Measurements from ENCODE around the gene METTL25B. TPM values are rescaled to one million over a fixed set of nuclear protein-coding genes. Genes with fewer than 3 reads are reported as not detected.

Gene METTL25B
- total and polyA plus RNA-seq, 9 donors = 13.9 to 24.7 (median 18.2) TPM

Other genes starting within 250 kb of the METTL25B start
- 16.8 TPM for gene MEF2D, start 227.7 kb upstream of the METTL25B start, total RNA-seq
- 10 to 100 TPM; 48.8 to 75.3 (median 60.8) TPM for gene MEF2D, start 227.7 kb upstream of the METTL25B start, polyA plus RNA-seq (ENCODE audit: insufficient read depth in 1 of 8, insufficient read length in 8 of 8, low replicate concordance in 1 of 8)
- 5.3 TPM for gene IQGAP3, start 155.9 kb upstream of the METTL25B start, total RNA-seq
- gene IQGAP3, start 155.9 kb upstream of the METTL25B start, polyA plus RNA-seq (ENCODE audit: insufficient read depth in 1 of 8, insufficient read length in 8 of 8, low replicate concordance in 1 of 8) = 10 to 100 TPM in 2 of 8 donors, 1 to 10 TPM in 6; 5.7 to 11.8 (median 8.7) TPM
- 0.09 TPM for gene TTC24, start 148.7 kb upstream of the METTL25B start, total RNA-seq
- gene TTC24, start 148.7 kb upstream of the METTL25B start, polyA plus RNA-seq (ENCODE audit: insufficient read depth in 1 of 8, insufficient read length in 8 of 8, low replicate concordance in 1 of 8) = under 1 TPM; 0.05 to 0.61 (median 0.20) TPM
- gene NAXE, start 136.7 kb upstream of the METTL25B start, total RNA-seq = 36.0 TPM
- 10 to 100 TPM; 24.9 to 33.9 (median 28.6) TPM for gene NAXE, start 136.7 kb upstream of the METTL25B start, polyA plus RNA-seq (ENCODE audit: insufficient read depth in 1 of 8, insufficient read length in 8 of 8, low replicate concordance in 1 of 8)
- gene GPATCH4, start 127.0 kb upstream of the METTL25B start, total RNA-seq = 10.6 TPM
- gene GPATCH4, start 127.0 kb upstream of the METTL25B start, polyA plus RNA-seq (ENCODE audit: insufficient read depth in 1 of 8, insufficient read length in 8 of 8, low replicate concordance in 1 of 8) = 10 to 100 TPM; 23.7 to 32.9 (median 28.3) TPM
- gene HAPLN2, start 109.1 kb upstream of the METTL25B start, total RNA-seq = 0.44 TPM
- gene HAPLN2, start 109.1 kb upstream of the METTL25B start, polyA plus RNA-seq (ENCODE audit: insufficient read depth in 1 of 8, insufficient read length in 8 of 8, low replicate concordance in 1 of 8) = under 1 TPM; 0.11 to 0.75 (median 0.41) TPM
- 0.58 TPM for gene BCAN, start 86.4 kb upstream of the METTL25B start, total RNA-seq
- 1 to 10 TPM; 1.7 to 4.8 (median 2.9) TPM for gene BCAN, start 86.4 kb upstream of the METTL25B start, polyA plus RNA-seq (ENCODE audit: insufficient read depth in 1 of 8, insufficient read length in 8 of 8, low replicate concordance in 1 of 8)
- 590 TPM for gene NES, start 51.1 kb upstream of the METTL25B start, total RNA-seq
- gene NES, start 51.1 kb upstream of the METTL25B start, polyA plus RNA-seq (ENCODE audit: insufficient read depth in 1 of 8, insufficient read length in 8 of 8, low replicate concordance in 1 of 8) = 1,000 to 10,000 TPM in 3 of 8 donors, 100 to 1,000 TPM in 5; 662 to 1,263 (median 888) TPM
- 268 TPM for gene CRABP2, start 22.9 kb upstream of the METTL25B start, total RNA-seq
- gene CRABP2, start 22.9 kb upstream of the METTL25B start, polyA plus RNA-seq (ENCODE audit: insufficient read depth in 1 of 8, insufficient read length in 8 of 8, low replicate concordance in 1 of 8) = 100 to 1,000 TPM; 209 to 376 (median 271) TPM
- 14.0 TPM for gene ISG20L2, start 297 bp downstream of the METTL25B start, total RNA-seq
- 10 to 100 TPM; 20.7 to 29.4 (median 25.3) TPM for gene ISG20L2, start 297 bp downstream of the METTL25B start, polyA plus RNA-seq (ENCODE audit: insufficient read depth in 1 of 8, insufficient read length in 8 of 8, low replicate concordance in 1 of 8)
- gene MRPL24, start 12.6 kb downstream of the METTL25B start, total RNA-seq = 65.0 TPM
- gene MRPL24, start 12.6 kb downstream of the METTL25B start, polyA plus RNA-seq (ENCODE audit: insufficient read depth in 1 of 8, insufficient read length in 8 of 8, low replicate concordance in 1 of 8) = 10 to 100 TPM; 64.7 to 74.0 (median 69.1) TPM
- 123 TPM for gene HDGF, start 23.2 kb downstream of the METTL25B start, total RNA-seq
- gene HDGF, start 23.2 kb downstream of the METTL25B start, polyA plus RNA-seq (ENCODE audit: insufficient read depth in 1 of 8, insufficient read length in 8 of 8, low replicate concordance in 1 of 8) = 100 to 1,000 TPM; 145 to 184 (median 166) TPM
- gene PRCC, start 39.1 kb downstream of the METTL25B start, total RNA-seq = 22.7 TPM
- gene PRCC, start 39.1 kb downstream of the METTL25B start, polyA plus RNA-seq (ENCODE audit: insufficient read depth in 1 of 8, insufficient read length in 8 of 8, low replicate concordance in 1 of 8) = 10 to 100 TPM; 55.8 to 75.7 (median 63.4) TPM
- gene SH2D2A, start 88.4 kb downstream of the METTL25B start, total RNA-seq = 0.71 TPM
- 1 to 10 TPM in 4 of 8 donors, under 1 TPM in 4; 0.61 to 1.4 (median 0.98) TPM for gene SH2D2A, start 88.4 kb downstream of the METTL25B start, polyA plus RNA-seq (ENCODE audit: insufficient read depth in 1 of 8, insufficient read length in 8 of 8, low replicate concordance in 1 of 8)
- gene INSRR, start 130.6 kb downstream of the METTL25B start, total RNA-seq = 0.18 TPM
- gene INSRR, start 130.6 kb downstream of the METTL25B start, polyA plus RNA-seq (ENCODE audit: insufficient read depth in 1 of 8, insufficient read length in 8 of 8, low replicate concordance in 1 of 8) = 1 to 10 TPM in 3 of 8 donors, under 1 TPM in 5; 0.40 to 1.2 (median 0.66) TPM
- 0.35 TPM for gene NTRK1, start 132.4 kb downstream of the METTL25B start, total RNA-seq
- 1 to 10 TPM in 3 of 8 donors, under 1 TPM in 5; 0.41 to 1.9 (median 0.91) TPM for gene NTRK1, start 132.4 kb downstream of the METTL25B start, polyA plus RNA-seq (ENCODE audit: insufficient read depth in 1 of 8, insufficient read length in 8 of 8, low replicate concordance in 1 of 8)
- 12.2 TPM for gene PEAR1, start 165.2 kb downstream of the METTL25B start, total RNA-seq
- gene PEAR1, start 165.2 kb downstream of the METTL25B start, polyA plus RNA-seq (ENCODE audit: insufficient read depth in 1 of 8, insufficient read length in 8 of 8, low replicate concordance in 1 of 8) = 10 to 100 TPM; 17.9 to 35.0 (median 28.7) TPM
- gene LRRC71, start 192.2 kb downstream of the METTL25B start, total RNA-seq = 0.53 TPM
- 1 to 10 TPM in 4 of 8 donors, under 1 TPM in 4; 0.39 to 1.5 (median 0.92) TPM for gene LRRC71, start 192.2 kb downstream of the METTL25B start, polyA plus RNA-seq (ENCODE audit: insufficient read depth in 1 of 8, insufficient read length in 8 of 8, low replicate concordance in 1 of 8)